Activated gamma-delta T cell (primary cell): ENCODE results near the gene LHFPL3.
"Not testable (repeated sequence)": the region's sequence is repeated elsewhere in the genome, so short reads cannot be mapped to it uniquely, and the experiment has no call there.

ENCODE experiments used
- DNase-seq: peaks from one replicate; lab custom pipeline; 2025; lab: John Stamatoyannopoulos, UW

LHFPL3 gene

GRCh38 chr7:104694710-104695109, 366.3 kb downstream of the LHFPL3 start:
- DNase-seq = no peak

- no peak for DNase-seq
These were observed 367.2 kb downstream of the LHFPL3 start for GRCh38 chr7:104695563-104695962.

- DNase-seq = no peak
These were observed 371.9 kb downstream of the LHFPL3 start for GRCh38 chr7:104700336-104700735.

GRCh38 chr7:104721027-104721426, 392.6 kb downstream of the LHFPL3 start:
- not testable (repeated sequence) for DNase-seq

- DNase-seq = no peak
These were observed 394.6 kb downstream of the LHFPL3 start for GRCh38 chr7:104723001-104723400.

- DNase-seq = no peak
These were observed 430.1 kb downstream of the LHFPL3 start for GRCh38 chr7:104758504-104758903.

GRCh38 chr7:104761892-104762291, 433.5 kb downstream of the LHFPL3 start:
- no peak for DNase-seq

GRCh38 chr7:104767113-104767512, 438.7 kb downstream of the LHFPL3 start:
- no peak for DNase-seq

- DNase-seq = no peak
These were observed 439.6 kb downstream of the LHFPL3 start for GRCh38 chr7:104767826-104768536.

- DNase-seq = no peak
These were observed 444.3 kb downstream of the LHFPL3 start for GRCh38 chr7:104772405-104773345.

- no peak for DNase-seq
These were observed 445.4 kb downstream of the LHFPL3 start for GRCh38 chr7:104773796-104774195.

GRCh38 chr7:104775531-104775930, 447.1 kb downstream of the LHFPL3 start:
- DNase-seq = no peak

GRCh38 chr7:104777301-104777800, 448.9 kb downstream of the LHFPL3 start:
- DNase-seq = no peak

GRCh38 chr7:104779888-104780287, 451.5 kb downstream of the LHFPL3 start:
- no peak for DNase-seq

- DNase-seq = no peak
These were observed 456.3 kb downstream of the LHFPL3 start for GRCh38 chr7:104784686-104785085.

GRCh38 chr7:104789780-104790179, 461.4 kb downstream of the LHFPL3 start:
- DNase-seq = no peak

GRCh38 chr7:104790440-104790839, 462.0 kb downstream of the LHFPL3 start:
- DNase-seq = no peak

GRCh38 chr7:104791080-104791479, 462.7 kb downstream of the LHFPL3 start:
- no peak for DNase-seq

- no peak for DNase-seq
These were observed 464.7 kb downstream of the LHFPL3 start for GRCh38 chr7:104793066-104793465.

- DNase-seq = no peak
These were observed 465.8 kb downstream of the LHFPL3 start for GRCh38 chr7:104794154-104794553.

- no peak for DNase-seq
These were observed 466.2 kb downstream of the LHFPL3 start for GRCh38 chr7:104794589-104794988.

- DNase-seq = no peak
These were observed 466.7 kb downstream of the LHFPL3 start for GRCh38 chr7:104795086-104795485.
